Lung (tissue), 12 donors: ENCODE results near the gene TICRR. TPM values are rescaled to one million over a fixed set of nuclear protein-coding genes. Genes with fewer than 3 reads are reported as not detected.

ENCODE experiments used
- ATAC-seq: fragments of 200-7000 bp; cut with Tn5 transposase; one replicate; pipeline ENCODE4 v1.9.1; 2020; ENCODE audit warnings: moderate number of reproducible peaks; ENCODE audit not compliant: insufficient read depth, low FRiP score
- DNase-seq, 3 donors: peaks; one replicate each; pipeline ENCODE4 v3.0.0-alpha.2; 2013 to 2017
- H3K27ac ChIP-seq, 2 donors: one replicate each; pipeline ENCODE4 v1.5.1; 2013; ENCODE audit warnings: mild to moderate bottlenecking in 2 of 2, moderate library complexity in 2 of 2, control low read depth in 1 of 2, inconsistent platforms in 1 of 2, low read depth in 1 of 2, low read length in 1 of 2
- H3K27me3 ChIP-seq, 3 donors: one replicate each; pipeline ENCODE4 v1.5.1; 2013; ENCODE audit warnings: low read length in 2 of 3; ENCODE audit not compliant: control insufficient read depth in 3 of 3, insufficient read depth in 3 of 3
- H3K36me3 ChIP-seq, 4 donors: one replicate each; pipeline ENCODE4 v1.5.1; 2013; ENCODE audit warnings: low read length in 4 of 4, mild to moderate bottlenecking in 1 of 4, moderate library complexity in 1 of 4; ENCODE audit not compliant: control insufficient read depth in 4 of 4, insufficient read depth in 4 of 4
- H3K4me1 ChIP-seq, 5 donors: one replicate each; pipeline ENCODE4 v1.5.1; 2013; ENCODE audit warnings: low read length in 5 of 5, mild to moderate bottlenecking in 2 of 5, moderate library complexity in 1 of 5; ENCODE audit not compliant: control insufficient read depth in 5 of 5, insufficient read depth in 5 of 5
- H3K4me3 ChIP-seq: one replicate; pipeline ENCODE4 v1.5.1; 2013; ENCODE audit warnings: mild to moderate bottlenecking, control low read depth, moderate library complexity
- H3K9ac ChIP-seq, 2 donors: one replicate each; pipeline ENCODE4 v1.5.1; 2013; ENCODE audit warnings: low read length in 2 of 2, control low read depth in 1 of 2; ENCODE audit not compliant: insufficient read depth in 1 of 2
- H3K9me3 ChIP-seq, 4 donors: one replicate each; pipeline ENCODE4 v1.5.1; 2013; ENCODE audit warnings: low read length in 3 of 4, mild to moderate bottlenecking in 1 of 4, moderate library complexity in 1 of 4; ENCODE audit not compliant: control insufficient read depth in 4 of 4, insufficient read depth in 3 of 4
- CTCF ChIP-seq: IDR thresholded peaks from 2 replicates; pipeline ENCODE4 v1.5.1; 2012; ENCODE audit warnings: mild to moderate bottlenecking; ENCODE audit errors: control extremely low read depth, extremely low read depth
- WGBS, 2 donors: extraction: QIAGEN DNeasy Blood & Tissue Kit; methylation state at CpG; one replicate each; pipeline ENCODE4 v1.1.7; 2013; 5-methylcytosine and 5-hydroxymethylcytosine counted together
- polyA plus RNA-seq, 2 donors: library from polyadenylated mRNA; stranded (reverse); fragments of 200-250 nt; gene quantifications; one replicate each; pipeline ENCODE4 v1.2.1, GENCODE V29; 2013
- total RNA-seq, 2 donors: library from RNA; depleted of rRNA in 1 of 2; stranded (reverse); fragments of >200 nt in 1 of 2; gene quantifications; one replicate each; pipeline ENCODE4 v1.2.1, GENCODE V29; 2014 to 2021
- donor health status: control.
- donor health status: control.
- donor health status: Bipolar disorder and iron deficiency.
- donor health status: healthy.
- donor health status: DM: yes; HTN: yes; CAD: no.

The TICRR gene
- total and polyA plus RNA-seq, 4 donors, result 0.31 to 1.7 (median 0.43) TPM

GRCh38 chr15:89613031-89613430 is 37.8 kb downstream of the TICRR start:
- TF ChIP-seq CTCF, result no peak
- no peak for ATAC-seq
- 95 to 98% methylated on average over 2 of the region's 2 CpGs for WGBS, 2 donors

DNA sequence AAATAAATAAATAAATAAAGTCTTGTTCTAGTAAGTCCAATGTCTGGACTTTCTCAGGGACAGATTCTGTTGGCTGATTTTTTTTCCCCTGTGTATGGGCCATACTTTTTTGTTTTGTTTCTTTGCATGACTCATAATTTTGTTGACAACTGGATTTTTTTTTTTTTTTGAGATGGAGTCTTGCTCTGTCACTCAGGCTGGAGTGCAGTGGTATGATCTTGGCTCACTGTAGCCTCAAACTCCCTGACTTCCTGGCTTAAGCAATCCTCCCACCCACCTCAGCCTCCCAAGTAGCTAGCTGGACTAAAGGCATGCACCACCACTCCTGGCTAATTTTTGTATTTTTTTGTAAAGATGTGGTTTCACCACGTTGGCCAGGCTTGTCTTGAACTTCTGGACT is 38.9 kb downstream of the TICRR start:
- H3K9ac ChIP-seq, result no peak overlapping the region
- DNase-seq, result no peak
- H3K4me3 ChIP-seq, result no peak overlapping the region
- H3K4me1 ChIP-seq, result no peaks in the 10 kb centered on the region
- 91 to 94% methylated on average over 1 of the region's 1 CpG for WGBS, 2 donors
- H3K27me3 ChIP-seq, result no peaks in the 10 kb centered on the region
- peaks cover 2 to 7% (median 5%) of the 10 kb centered on the region in 4 donors for H3K9me3 ChIP-seq
- H3K36me3 ChIP-seq, result peaks cover 0 to 30% (median 4%) of the 10 kb centered on the region in 4 donors
- TF ChIP-seq CTCF, result no peak
- H3K27ac ChIP-seq, result no peak overlapping the region
- no peak for ATAC-seq

More at GRCh38 chr15:89613031-89613430, 37.8 kb downstream of the TICRR start:
- Histone ChIP-seq H3K27ac (no peak overlapping the region), H3K9ac (no peak overlapping the region), H3K27me3 (no peaks in the 10 kb centered on the region), H3K4me3 (no peak overlapping the region), H3K9me3 (peaks cover 2 to 7% (median 5%) of the 10 kb centered on the region in 4 donors), H3K36me3 (peaks cover 0 to 30% (median 4%) of the 10 kb centered on the region in 4 donors), H3K4me1 (no peaks in the 10 kb centered on the region)
- no peak for DNase-seq

GRCh38 chr15:89615135-89615534 is 39.9 kb downstream of the TICRR start:
- Histone ChIP-seq H3K9me3 (peaks cover 2 to 7% (median 5%) of the 10 kb centered on the region in 4 donors), H3K27ac (no peak overlapping the region), H3K36me3 (peaks cover 0 to 28% (median 5%) of the 10 kb centered on the region in 4 donors), H3K4me1 (no peaks in the 10 kb centered on the region), H3K27me3 (no peaks in the 10 kb centered on the region), H3K9ac (no peak overlapping the region), H3K4me3 (no peak overlapping the region)
- 96 to 97% methylated on average over 1 of the region's 1 CpG for WGBS, 2 donors
- no peak for TF ChIP-seq CTCF
- ATAC-seq, result no peak
- DNase-seq, result no peak

DNA sequence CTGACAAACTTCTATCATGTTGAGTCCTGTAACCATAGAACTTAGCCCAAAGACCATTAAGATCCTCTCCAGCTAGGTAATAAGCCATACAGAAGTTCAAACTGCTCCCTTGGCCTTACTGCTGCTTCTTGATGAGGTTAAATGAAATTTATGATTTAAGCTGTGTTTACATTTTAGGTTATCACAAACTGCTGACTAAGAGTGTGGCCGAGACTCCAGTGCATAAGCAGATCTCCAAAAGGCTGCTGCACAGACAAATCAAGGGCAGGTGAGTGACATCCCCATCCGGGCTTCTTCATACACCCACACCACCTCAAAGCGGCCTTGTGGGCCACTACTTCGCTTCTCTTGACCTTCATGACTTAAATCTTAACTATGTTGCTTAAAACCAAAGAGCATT is 41.0 kb downstream of the TICRR start:
- ATAC-seq, result no peak
- no peak overlapping the region for H3K9ac ChIP-seq

More for the DNA sequence above, 41.0 kb downstream of the TICRR start:
- 99% methylated on average over 4 of the region's 4 CpGs for WGBS, 2 donors
- H3K4me3 ChIP-seq, result no peak overlapping the region
- H3K27me3 ChIP-seq, result no peaks in the 10 kb centered on the region
- no peak for TF ChIP-seq CTCF
- no peak overlapping the region for H3K27ac ChIP-seq
- no peak for DNase-seq
- peaks cover 0 to 22% (median 5%) of the 10 kb centered on the region in 4 donors for H3K36me3 ChIP-seq
- H3K4me1 ChIP-seq, result no peaks in the 10 kb centered on the region
- H3K9me3 ChIP-seq, result peaks cover 2 to 7% (median 5%) of the 10 kb centered on the region in 4 donors
